Activated T-cell treated with anti-CD3 and anti-CD28 coated beads for 4 hours (primary cell): ENCODE data around the gene GSTO2.

Experiments used
- DNase-seq: peaks from one replicate; pipeline ENCODE4 v3.0.0-alpha.2; 2020

GSTO2 gene

GRCh38 chr10:104327745-104328645 lies 59.0 kb downstream of the GSTO2 start:
- DNase-seq, result no peak

GRCh38 chr10:104328646-104328895 lies 59.6 kb downstream of the GSTO2 start:
- DNase-seq, result no peak

DNA sequence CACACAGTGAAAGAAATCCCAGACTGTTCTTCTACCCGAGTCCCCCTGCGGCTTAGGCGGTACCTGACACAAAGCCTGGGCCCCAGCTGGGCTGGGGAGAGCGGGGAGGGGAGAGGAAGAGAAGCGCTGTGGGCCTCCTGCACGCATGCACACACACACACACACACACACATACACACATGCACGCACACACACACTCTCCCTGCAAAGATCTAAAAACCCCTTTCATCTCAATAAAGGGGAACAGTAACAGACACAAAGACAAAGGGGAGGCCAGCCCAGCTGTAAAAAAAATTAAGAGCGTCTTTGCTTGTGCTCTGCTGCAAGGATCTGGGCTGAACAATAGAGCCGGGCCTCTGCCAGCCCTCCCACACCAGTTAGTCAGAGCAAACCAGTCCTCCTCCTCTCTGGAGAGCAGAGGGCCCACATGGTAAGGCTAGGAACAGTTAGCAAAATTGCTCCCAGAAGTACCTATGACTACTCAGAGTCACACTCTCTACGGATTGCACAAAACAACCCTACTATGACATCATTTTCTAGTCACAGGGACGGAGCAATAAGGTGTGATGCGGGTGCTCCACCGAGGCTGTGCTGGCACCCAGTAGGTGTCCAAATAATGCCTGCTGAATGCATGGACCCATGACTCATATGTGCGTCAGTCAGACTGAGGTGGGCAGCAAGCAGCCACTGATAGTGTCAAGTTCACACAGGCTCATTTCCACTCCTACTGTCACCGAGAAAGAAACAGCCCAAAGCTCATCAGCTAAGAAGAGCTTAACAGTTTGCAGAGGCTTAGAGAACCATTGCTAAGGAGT lies 60.1 kb downstream of the GSTO2 start:
- peak; percentile 61 for DNase-seq

DNA sequence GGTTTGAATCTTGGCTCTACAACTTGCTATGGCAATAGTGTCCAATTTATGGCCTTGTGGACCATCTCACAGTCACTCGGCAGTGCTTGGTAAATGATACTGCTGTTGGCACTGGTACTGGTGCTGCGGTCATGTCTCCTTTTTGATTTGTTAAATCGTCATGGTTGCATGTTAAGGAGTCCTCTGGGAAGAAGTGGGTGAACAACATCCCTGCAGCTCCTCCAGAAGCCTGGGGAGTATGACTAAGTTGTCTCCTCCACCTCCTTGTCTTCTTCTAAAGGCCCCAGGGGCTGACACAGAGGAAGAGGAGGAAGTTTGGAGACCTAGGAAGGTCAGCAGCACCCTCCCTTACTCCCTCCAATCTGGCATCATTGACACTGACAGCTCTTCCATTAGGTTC lies 60.8 kb downstream of the GSTO2 start:
- DNase-seq, result no peak

DNA sequence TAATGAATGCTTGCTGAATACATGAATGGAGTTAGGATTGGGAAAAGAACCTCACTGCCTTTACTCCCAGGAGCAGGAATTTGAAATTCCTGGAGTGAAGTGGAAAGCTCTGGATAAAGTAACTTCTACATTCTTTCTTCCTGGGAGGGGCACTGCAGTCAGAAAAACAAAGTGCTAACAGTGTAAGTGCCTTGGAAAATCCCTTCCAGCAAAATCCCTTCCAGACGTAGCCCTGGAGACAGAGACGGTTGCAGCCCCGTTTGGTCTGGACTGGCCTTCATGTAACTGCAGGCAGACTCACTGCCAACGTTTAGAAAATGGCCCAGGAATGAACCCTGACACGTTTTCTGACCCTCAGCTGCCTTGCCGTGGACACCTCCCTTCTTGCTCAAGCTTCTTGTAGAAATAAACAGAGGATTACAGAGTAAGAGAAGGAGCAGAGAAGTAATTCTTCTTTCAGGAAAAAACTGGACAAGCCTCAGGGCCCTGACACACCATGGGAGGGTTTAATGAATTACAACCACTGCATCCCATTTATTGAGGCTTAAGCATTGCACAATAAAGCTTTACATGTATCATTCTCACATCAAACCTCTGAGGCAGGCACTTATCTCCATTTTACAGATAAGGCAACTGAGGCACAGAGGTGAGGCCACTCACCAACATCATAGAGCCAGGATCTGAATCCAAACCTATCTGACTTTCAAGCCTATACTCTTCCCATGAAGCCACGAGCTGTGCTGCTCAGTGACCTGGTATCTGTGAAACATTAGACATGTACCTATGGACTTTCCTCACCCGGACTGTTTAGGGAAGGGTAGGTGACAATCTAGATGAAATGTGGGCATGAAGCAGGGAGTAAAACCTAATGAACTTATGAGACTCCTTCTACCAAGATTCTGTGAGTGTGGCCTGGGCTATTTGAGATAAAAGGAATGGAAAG lies 61.5 kb downstream of the GSTO2 start:
- DNase-seq, result no peak

GRCh38 chr10:104331208-104331838 lies 62.3 kb downstream of the GSTO2 start:
- DNase-seq, result no peak

GRCh38 chr10:104332243-104333031 lies 63.5 kb downstream of the GSTO2 start:
- DNase-seq, result no peak

DNA sequence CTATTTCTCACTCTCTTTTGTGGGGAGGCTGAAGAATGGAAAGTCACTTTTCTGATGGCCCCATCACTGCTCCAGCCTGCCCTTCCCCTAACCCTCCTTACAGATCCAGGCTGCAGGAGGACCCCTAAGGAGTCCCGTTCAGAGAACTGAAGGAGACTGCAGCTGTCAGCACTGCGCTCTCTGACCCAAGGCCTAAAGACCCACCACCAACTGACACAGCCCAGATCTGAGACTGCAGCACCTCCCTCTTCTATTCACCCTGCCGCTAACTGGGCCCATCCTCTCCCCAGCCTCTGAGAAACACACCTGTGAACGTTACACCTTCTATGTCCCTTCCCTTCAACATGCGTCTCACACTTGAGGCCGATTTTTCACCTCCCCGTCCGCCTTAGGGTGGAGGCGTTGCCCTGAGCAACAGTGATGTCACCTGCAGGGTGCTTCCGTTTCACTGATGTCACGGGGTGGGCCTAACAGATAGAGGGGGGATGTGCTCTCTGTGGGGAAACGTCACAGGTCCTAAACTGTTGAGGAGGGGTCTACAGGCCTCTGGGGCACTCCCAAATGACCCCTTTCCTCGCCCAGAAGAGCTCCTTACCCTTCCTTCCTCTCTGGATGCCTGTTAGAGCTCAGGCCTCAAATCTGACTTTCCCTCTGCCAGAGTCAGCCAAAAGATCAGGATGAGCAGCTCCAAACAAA lies 64.2 kb downstream of the GSTO2 start:
- DNase-seq, result peak; percentile 56

DNA sequence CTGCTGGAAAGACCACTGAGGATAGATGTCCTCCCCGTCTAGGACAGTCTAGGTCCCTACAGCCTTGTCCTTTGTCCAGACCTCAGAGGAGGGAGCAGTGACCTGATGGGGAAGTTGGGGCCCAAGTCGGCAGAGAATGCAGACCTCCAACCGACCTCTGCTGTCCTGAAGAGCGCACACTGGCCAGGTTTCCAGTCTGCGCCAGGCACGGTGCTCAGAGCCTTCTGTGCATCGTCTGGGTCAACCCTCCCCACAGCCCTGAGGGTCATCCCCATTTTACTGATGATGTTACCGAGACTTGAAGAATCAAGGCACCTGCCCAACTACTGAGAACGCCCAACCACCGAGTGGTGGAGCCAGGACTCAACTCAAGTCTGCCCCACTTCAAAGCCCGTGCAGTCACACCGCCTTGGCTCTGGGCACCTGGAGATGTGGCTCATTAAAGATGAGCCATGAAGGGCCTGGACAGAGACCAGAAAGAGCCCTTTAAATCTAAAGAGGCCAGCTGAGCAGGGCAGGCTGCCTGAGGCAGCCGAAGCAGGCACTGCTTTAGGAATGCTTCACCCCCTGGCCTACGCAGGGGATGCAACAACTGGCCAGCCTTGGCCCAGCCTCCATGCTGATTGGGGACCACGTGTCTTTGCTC lies 64.9 kb downstream of the GSTO2 start:
- no peak for DNase-seq

- no peak for DNase-seq
Measured at GRCh38 chr10:104334561-104334960, 65.6 kb downstream of the GSTO2 start.

DNA sequence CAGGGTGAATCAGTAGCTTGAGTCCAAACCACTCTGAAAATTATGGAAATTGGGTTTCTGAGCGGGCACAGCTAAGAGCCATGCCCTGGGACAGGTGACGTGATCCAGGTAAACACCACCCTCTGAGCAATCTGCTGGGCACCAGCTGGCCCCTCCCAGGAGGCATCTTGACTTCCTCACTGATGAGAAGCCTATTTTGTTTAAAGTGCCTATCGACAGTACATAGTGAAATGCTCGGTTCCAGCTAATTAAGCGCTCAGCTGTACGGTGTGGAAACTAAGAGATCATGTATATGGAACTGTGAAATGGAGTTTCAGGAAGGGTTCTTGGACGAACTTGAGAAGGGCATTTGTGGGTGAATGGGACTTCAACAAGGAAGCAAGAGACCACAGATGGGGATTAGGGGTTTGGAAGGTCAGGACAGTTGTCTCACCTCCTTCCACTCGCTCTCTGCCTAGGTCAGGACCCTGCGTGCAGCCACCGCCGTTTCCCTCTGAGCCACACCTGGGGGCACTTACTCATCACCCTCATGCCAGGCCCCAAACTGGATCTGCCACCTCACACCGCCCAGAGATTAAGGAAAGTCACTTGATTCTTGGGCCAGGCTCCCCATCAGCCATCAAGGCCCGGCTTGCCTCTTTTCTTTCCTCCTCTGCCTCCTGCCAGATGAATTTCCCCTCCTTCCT lies 66.1 kb downstream of the GSTO2 start:
- no peak for DNase-seq

DNA sequence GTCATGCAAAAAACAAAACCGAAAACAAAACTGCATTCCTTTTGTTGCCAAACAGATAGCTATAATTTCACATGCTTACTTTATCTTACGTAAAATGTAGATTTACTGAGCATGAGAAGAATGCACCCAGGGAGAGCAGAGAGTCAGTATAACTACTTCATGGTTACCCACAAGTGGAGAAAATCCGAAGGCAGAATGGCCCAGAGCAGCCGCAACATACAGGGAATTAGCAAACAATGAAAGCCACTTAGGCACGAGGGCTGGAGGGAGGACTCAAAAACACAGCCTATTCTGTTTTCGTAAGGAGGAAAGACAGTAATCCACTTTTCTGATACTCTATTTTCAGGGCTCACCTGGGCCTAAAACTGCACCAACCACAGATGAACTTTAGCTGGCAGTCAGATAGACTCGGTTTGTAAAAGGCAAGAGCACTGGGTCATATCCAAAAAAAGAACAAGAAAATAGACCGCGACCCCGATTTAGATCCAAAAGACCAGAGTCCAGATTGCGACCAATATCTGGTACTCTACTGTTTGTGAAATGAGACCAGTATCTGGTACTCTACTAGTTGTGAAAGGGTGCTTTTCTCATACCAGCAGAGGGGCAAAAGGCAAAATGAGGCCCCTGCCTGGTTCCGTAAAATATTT lies 68.0 kb downstream of the GSTO2 start:
- DNase-seq, result no peak

GRCh38 chr10:104337521-104337984 lies 68.6 kb downstream of the GSTO2 start:
- no peak for DNase-seq

DNA sequence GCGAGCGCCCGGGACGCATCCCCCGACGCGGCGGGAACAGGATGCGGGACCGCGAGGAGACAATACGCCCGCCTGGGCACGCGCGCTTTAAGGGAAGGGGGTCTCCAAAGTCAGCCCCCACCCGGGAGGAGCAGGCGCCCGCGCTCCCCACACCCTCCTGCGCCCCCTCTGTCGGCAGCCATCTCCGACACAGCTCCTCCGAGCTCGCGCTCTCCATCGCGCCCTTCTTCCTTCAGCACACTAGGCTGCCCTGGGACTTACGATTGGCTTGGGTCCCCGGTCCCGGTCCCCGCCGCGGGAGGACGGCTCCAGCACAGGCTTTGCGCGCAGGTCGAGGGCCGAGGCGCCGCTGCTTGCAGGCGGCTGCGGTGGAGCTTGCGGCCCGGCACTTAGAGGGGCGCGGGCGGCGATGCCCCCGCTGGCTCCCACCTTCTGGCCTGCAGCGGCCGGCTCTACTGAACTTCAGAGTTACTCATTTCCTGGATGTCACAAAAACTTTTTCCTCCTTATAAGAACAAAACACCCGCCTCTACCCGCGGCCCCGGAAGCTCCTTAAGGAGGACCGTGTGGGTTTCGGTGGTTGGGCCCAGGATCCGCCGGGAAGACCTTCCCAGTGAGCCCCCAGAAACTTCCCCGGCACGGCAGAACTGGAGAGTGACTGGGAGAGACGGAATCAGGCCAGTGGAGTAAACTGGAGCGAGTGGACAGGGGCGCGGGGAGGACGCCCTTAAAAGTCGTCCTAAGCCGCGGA lies 69.2 kb downstream of the GSTO2 start, which contains the start of gene ITPRIP:
ITPRIP (minus strand) TSS at position 481 of the 751 bp plus-strand sequence. CDS start 22,414 bp downstream, outside the sequence.
- DNase-seq, result no peak

GRCh38 chr10:104339469-104340110 lies 70.6 kb downstream of the GSTO2 start:
- DNase-seq, result no peak

GRCh38 chr10:104340111-104340526 lies 71.1 kb downstream of the GSTO2 start:
- DNase-seq, result no peak

DNA sequence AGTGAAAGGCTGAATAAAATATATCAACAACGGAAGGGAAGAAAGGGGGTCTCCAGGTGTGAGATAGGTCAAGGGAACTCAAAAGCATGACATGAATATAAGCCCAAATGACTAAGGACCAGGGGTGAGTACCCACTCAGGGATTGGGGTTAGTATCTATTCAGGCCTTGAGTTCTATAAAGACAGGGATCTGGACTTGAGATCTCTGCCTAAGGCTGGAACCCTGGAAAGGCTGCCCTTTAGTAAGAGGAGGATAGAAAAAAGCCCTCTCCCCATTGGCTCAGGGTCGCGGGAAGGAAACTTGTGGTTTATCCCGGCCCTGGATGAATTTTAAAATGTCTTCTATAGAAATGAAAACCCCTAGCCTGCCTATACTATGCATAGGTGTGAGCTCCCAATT lies 71.7 kb downstream of the GSTO2 start:
- no peak for DNase-seq

- DNase-seq, result no peak
Measured at GRCh38 chr10:104342941-104343411, 74.0 kb downstream of the GSTO2 start.
